SK-N-SH (cell line): ENCODE measurements around the gene EBP. TPM values are rescaled to one million over a fixed set of nuclear protein-coding genes. Genes with fewer than 3 reads are reported as not detected.
"Not testable (repeated sequence)": the region's sequence is repeated elsewhere in the genome, so short reads cannot be mapped to it uniquely, and the experiment has no call there.

ENCODE experiments used
- CTCF ChIA-PET: fragments of 300-600, 350-600 bp; formaldehyde crosslinking; extraction: SDS; loops from one replicate; lab custom pipeline; 2021; lab: Yijun Ruan, JAX
- POLR2A ChIA-PET: fragments of 350-600 bp; sonication (Branson Sonifier 250); formaldehyde crosslinking; extraction: SDS; loops from one replicate; lab custom pipeline; 2020; ENCODE audit warnings: antibody characterized with exemption, inconsistent platforms; lab: Yijun Ruan, JAX
- DNase-seq: peaks from one replicate; pipeline ENCODE4 v3.0.0; 2012
- H2AFZ ChIP-seq: fragments of 200-600 bp; sonication (generic); 2 replicates; pipeline ENCODE4 v1.8.1; 2016; ENCODE audit warnings: antibody characterized with exemption, mild to moderate bottlenecking, low read depth
- H3F3A ChIP-seq: fragments of 200-600 bp; sonication (generic); replicated peaks from 2 replicates; pipeline ENCODE3; 2016; ENCODE audit warnings: antibody characterized with exemption, mild to moderate bottlenecking; ENCODE audit not compliant: insufficient read depth
- H3K27ac ChIP-seq, 2 experiments: fragments of 200-500 bp in 1 of 2; fragments of 200-600 bp in 1 of 2; sonication (Bioruptor generic) in 1 of 2; sonication (generic), shearing (Covaris generic) in 1 of 2; 2 replicates each; pipeline versions ENCODE4 v1.5.1 to v1.6.1; 2014 to 2016; ENCODE audit warnings: low read depth in 2 of 2, inconsistent platforms in 1 of 2, low read length in 1 of 2, mild to moderate bottlenecking in 1 of 2, mixed read lengths in 1 of 2
- H3K27me3 ChIP-seq: fragments of 200-600 bp; sonication (generic), shearing (Covaris generic); 2 replicates; pipeline ENCODE4 v1.6.1; 2016; ENCODE audit warnings: mixed run types; ENCODE audit not compliant: insufficient read depth
- H3K36me3 ChIP-seq, 2 experiments: fragments of 200-500 bp in 1 of 2; fragments of 200-600 bp in 1 of 2; sonication (Bioruptor generic) in 1 of 2; sonication (generic) in 1 of 2; replicated peaks in 1 of 2; 2 replicates each; pipeline versions ENCODE3 to v1.5.1; 2014 to 2016; ENCODE audit warnings: low read length in 1 of 2, mild to moderate bottlenecking in 1 of 2; ENCODE audit not compliant: insufficient read depth in 2 of 2, control insufficient read depth in 1 of 2
- H3K4me1 ChIP-seq, 2 experiments: fragments of 200-500 bp in 1 of 2; fragments of 200-600 bp in 1 of 2; sonication (Bioruptor generic) in 1 of 2; sonication (generic), shearing (Covaris generic) in 1 of 2; 2 replicates each; pipeline versions ENCODE4 v1.5.1 to v1.6.1; 2014 to 2016; ENCODE audit warnings: low read depth in 1 of 2, low read length in 1 of 2, mixed run types in 1 of 2; ENCODE audit not compliant: insufficient read depth in 2 of 2, control insufficient read depth in 1 of 2
- H3K4me2 ChIP-seq: fragments of 200-600 bp; sonication (generic), shearing (Covaris generic); 2 replicates; pipeline ENCODE4 v1.6.1; 2017; ENCODE audit warnings: mixed run types
- H3K4me3 ChIP-seq, 2 experiments: fragments of 200-500 bp in 1 of 2; fragments of 200-600 bp in 1 of 2; sonication (Bioruptor generic) in 1 of 2; sonication (generic), shearing (Covaris generic) in 1 of 2; 2 replicates each; pipeline versions ENCODE4 v1.5.1 to v1.8.1; 2014 to 2016; ENCODE audit warnings: low read depth in 2 of 2, inconsistent platforms in 1 of 2, low read length in 1 of 2, mild to moderate bottlenecking in 1 of 2, mixed read lengths in 1 of 2, moderate library complexity in 1 of 2
- H3K79me2 ChIP-seq: fragments of 200-600 bp; sonication (generic); 2 replicates; pipeline ENCODE4 v1.8.1; 2017; ENCODE audit warnings: mild to moderate bottlenecking; ENCODE audit not compliant: insufficient read depth
- H3K9ac ChIP-seq: fragments of 200-600 bp; sonication (generic); 2 replicates; pipeline ENCODE4 v1.6.1; 2017; ENCODE audit warnings: mixed run types
- H3K9me2 ChIP-seq: fragments of 200-600 bp; sonication (generic); 2 replicates; pipeline ENCODE4 v1.6.1; 2017; ENCODE audit warnings: mixed run types
- H3K9me3 ChIP-seq: fragments of 200-600 bp; sonication (generic); 2 replicates; pipeline ENCODE4 v1.6.1; 2017; ENCODE audit warnings: mixed run types, mild to moderate bottlenecking, moderate library complexity
- H4K20me1 ChIP-seq: fragments of 200-600 bp; sonication (generic); 2 replicates; pipeline ENCODE4 v1.6.1; 2017; ENCODE audit warnings: mild to moderate bottlenecking, mixed run types; ENCODE audit not compliant: insufficient read depth
- CHD2 ChIP-seq: fragments of 150-350 bp; IDR thresholded peaks from 2 replicates; pipeline ENCODE4 v1.6.1; 2018; ENCODE audit warnings: low read length; ENCODE audit not compliant: partially characterized antibody
- EP300 ChIP-seq, 2 experiments: IDR thresholded peaks; 2 replicates each; pipeline versions ENCODE4 v1.4.0 to v1.6.1; 2012; ENCODE audit warnings: borderline replicate concordance in 1 of 2, low read depth in 1 of 2, low read length in 1 of 2
- EZH2phosphoT487 ChIP-seq: fragments of 200-600 bp; sonication (generic); IDR thresholded peaks from 2 replicates; pipeline ENCODE4 v1.6.1; 2017; ENCODE audit warnings: low read depth, mixed run types, mild to moderate bottlenecking, antibody characterized with exemption, moderate library complexity, borderline replicate concordance
- FOSL2 ChIP-seq: IDR thresholded peaks from 2 replicates; pipeline ENCODE4 v1.4.0; 2012; ENCODE audit warnings: low read depth, mild to moderate bottlenecking, moderate library complexity, borderline replicate concordance
- GATA2 ChIP-seq: sonication (generic); formaldehyde crosslinking; IDR thresholded peaks from 2 replicates; pipeline ENCODE4 v1.5.0; 2020; ENCODE audit warnings: mild to moderate bottlenecking, missing genetic modification reagents
- JUND ChIP-seq: IDR thresholded peaks from 2 replicates; pipeline ENCODE4 v1.4.0; 2012
- MEF2A ChIP-seq: IDR thresholded peaks from 2 replicates; pipeline ENCODE4 v1.4.0; 2012; ENCODE audit warnings: low read depth, borderline replicate concordance
- POLR2AphosphoS5 ChIP-seq: IDR thresholded peaks from 2 replicates; pipeline ENCODE4 v1.6.1; 2012; ENCODE audit warnings: low read depth, low read length
- RAD21 ChIP-seq: IDR thresholded peaks from 2 replicates; pipeline ENCODE4 v1.6.1; 2012; ENCODE audit warnings: mild to moderate bottlenecking, low read length
- RXRA ChIP-seq: IDR thresholded peaks from 2 replicates; pipeline ENCODE4 v1.4.0; 2012; ENCODE audit warnings: low read depth, mild to moderate bottlenecking, borderline replicate concordance
- SIN3A ChIP-seq: IDR thresholded peaks from 2 replicates; pipeline ENCODE4 v1.6.1; 2012; ENCODE audit warnings: low read depth, mild to moderate bottlenecking, low read length, moderate library complexity, borderline replicate concordance
- TAF1 ChIP-seq: IDR thresholded peaks from 2 replicates; pipeline ENCODE4 v1.6.1; 2012; ENCODE audit warnings: low read depth, mild to moderate bottlenecking, low read length, moderate library complexity, borderline replicate concordance
- TCF12 ChIP-seq: IDR thresholded peaks from 2 replicates; pipeline ENCODE4 v1.4.0; 2012
- WGBS: methylation state at CpG from one replicate; pipeline ENCODE4 v1.1.6; 2017; ENCODE audit warnings: low lambda C conversion rate; 5-methylcytosine and 5-hydroxymethylcytosine counted together
- polyA plus RNA-seq, 3 experiments: library from polyadenylated mRNA; depleted of rRNA; stranded (reverse); fragments of >200 nt; gene quantifications; 2 replicates each; pipeline ENCODE4 v1.2.3, GENCODE V29; 2012
- TF ChIP-seq, protein P1 (sequence below): IDR thresholded peaks from 2 replicates; pipeline ENCODE4; 2012
- TF ChIP-seq, protein P2 (sequence below): IDR thresholded peaks from 2 replicates; pipeline ENCODE4 v1.4.0; 2012; ENCODE audit warnings: low read depth, borderline replicate concordance
- TF ChIP-seq, protein P3 (sequence below): IDR thresholded peaks from 2 replicates; pipeline ENCODE4 v1.4.0; 2012; ENCODE audit warnings: low read depth

EBP gene
- polyA plus RNA-seq, 1 of the 3 experiments (the other 2 are of a cell fraction): 30.2 TPM

DNA sequence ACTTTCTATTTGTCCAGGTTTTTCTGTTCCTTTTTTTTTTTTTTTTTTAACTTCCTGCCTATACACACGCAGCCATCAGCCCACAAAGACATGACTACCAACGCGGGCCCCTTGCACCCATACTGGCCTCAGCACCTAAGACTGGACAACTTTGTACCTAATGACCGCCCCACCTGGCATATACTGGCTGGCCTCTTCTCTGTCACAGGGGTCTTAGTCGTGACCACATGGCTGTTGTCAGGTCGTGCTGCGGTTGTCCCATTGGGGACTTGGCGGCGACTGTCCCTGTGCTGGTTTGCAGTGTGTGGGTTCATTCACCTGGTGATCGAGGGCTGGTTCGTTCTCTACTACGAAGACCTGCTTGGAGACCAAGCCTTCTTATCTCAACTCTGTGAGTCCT lies 2.1 kb downstream of the EBP start:
- CTCF ChIA-PET: no interaction called here
- POLR2A ChIA-PET: no interaction called here
- H3K4me1 ChIP-seq: peaks cover 0 to 3% of the 10 kb centered on the region in 2 experiments; a peak in 1 of 4 replicates
- H3K79me2 ChIP-seq: peaks cover 10% of the 10 kb centered on the region; the same call in 1 of the 2 replicates
- H3F3A ChIP-seq: no peaks in the 10 kb centered on the region
- no peak for DNase-seq
- no peaks in the 10 kb centered on the region for H3K9me2 ChIP-seq
- no peak overlapping the region for H3K27ac ChIP-seq
- no peak overlapping the region for H3K4me2 ChIP-seq
- no peaks in the 10 kb centered on the region for H4K20me1 ChIP-seq
- no peaks in the 10 kb centered on the region for H3K36me3 ChIP-seq
- WGBS: 49% methylated on average over 8 of the region's 12 CpGs
- no peaks in the 10 kb centered on the region for H3K9me3 ChIP-seq
- TF ChIP-seq SIN3A (no peak), POLR2AphosphoS5 (no peak), TAF1 (no peak), JUND (no peak), FOSL2 (no peak), RAD21 (no peak), EP300 (IDR thresholded peaks at IDR 0.05; ENCODE audit: borderline replicate concordance in 1 of 2, low read depth in 1 of 2, low read length in 1 of 2) (no peak), MEF2A (no peak), GATA2 (CRISPR knock-in tag) (no peak), CHD2 (no peak), RXRA (no peak), EZH2phosphoT487 (no peak), TCF12 (no peak)
- TF ChIP-seq, protein P1, sequence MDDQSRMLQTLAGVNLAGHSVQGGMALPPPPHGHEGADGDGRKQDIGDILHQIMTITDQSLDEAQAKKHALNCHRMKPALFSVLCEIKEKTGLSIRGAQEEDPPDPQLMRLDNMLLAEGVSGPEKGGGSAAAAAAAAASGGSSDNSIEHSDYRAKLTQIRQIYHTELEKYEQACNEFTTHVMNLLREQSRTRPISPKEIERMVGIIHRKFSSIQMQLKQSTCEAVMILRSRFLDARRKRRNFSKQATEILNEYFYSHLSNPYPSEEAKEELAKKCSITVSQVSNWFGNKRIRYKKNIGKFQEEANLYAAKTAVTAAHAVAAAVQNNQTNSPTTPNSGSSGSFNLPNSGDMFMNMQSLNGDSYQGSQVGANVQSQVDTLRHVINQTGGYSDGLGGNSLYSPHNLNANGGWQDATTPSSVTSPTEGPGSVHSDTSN: no peak
- TF ChIP-seq, protein P2, sequence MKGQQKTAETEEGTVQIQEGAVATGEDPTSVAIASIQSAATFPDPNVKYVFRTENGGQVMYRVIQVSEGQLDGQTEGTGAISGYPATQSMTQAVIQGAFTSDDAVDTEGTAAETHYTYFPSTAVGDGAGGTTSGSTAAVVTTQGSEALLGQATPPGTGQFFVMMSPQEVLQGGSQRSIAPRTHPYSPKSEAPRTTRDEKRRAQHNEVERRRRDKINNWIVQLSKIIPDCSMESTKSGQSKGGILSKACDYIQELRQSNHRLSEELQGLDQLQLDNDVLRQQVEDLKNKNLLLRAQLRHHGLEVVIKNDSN: no peak
- TF ChIP-seq, protein P3, sequence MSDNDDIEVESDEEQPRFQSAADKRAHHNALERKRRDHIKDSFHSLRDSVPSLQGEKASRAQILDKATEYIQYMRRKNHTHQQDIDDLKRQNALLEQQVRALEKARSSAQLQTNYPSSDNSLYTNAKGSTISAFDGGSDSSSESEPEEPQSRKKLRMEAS: no peak
- H2AFZ ChIP-seq: no peak overlapping the region
- H3K27me3 ChIP-seq: no peaks in the 10 kb centered on the region; the same call in 1 of the 2 replicates
- no peak overlapping the region for H3K4me3 ChIP-seq
- H3K9ac ChIP-seq: no peak overlapping the region

DNA sequence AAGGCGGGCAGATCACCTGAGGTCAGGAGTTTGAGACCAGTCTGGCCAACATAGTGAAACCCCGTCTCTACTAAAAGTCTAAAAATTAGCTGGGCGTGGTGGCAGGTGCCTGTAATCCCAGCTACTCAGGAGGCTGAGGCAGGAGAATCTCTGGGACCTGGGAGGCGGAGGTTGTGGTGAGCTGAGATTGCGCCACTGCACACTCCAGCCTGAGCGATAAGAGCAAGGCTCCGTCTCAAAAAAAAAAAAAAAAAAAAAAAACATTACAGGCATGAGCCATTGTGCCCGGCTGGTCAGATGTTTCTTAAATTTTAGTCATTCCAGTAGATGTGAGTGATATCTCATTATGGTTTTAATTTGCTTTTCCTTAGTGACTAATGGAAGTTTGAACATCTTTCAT lies 4.2 kb downstream of the EBP start:
- H3K27me3 ChIP-seq, H3F3A ChIP-seq, H3K36me3 ChIP-seq, H3K79me2 ChIP-seq, H2AFZ ChIP-seq, H3K4me2 ChIP-seq, DNase-seq, CTCF ChIA-PET, H3K4me3 ChIP-seq, H3K4me1 ChIP-seq, H4K20me1 ChIP-seq, H3K9me3 ChIP-seq, H3K9me2 ChIP-seq, H3K27ac ChIP-seq, H3K9ac ChIP-seq: not testable (repeated sequence)
- WGBS: 52% methylated on average over 8 of the region's 8 CpGs
- POLR2A ChIA-PET: interaction anchor here (0.6 to 1.0 kb wide), 2 partner anchors 14 to 720 kb away, joined by 3 to 4 read pairs; partner anchors contain the start of gene TBC1D25
